Esophagus mucosa (tissue), 1 donor: ENCODE results near the gene OPTN. TPM values are rescaled to one million over a fixed set of nuclear protein-coding genes. Genes with fewer than 3 reads are reported as not detected.
A peak's percentile ranks its signal among the peaks of the same experiment; 100 is the strongest.

Source experiments
- ATAC-seq: fragments of 200-7000 bp; cut with Tn5 transposase; one replicate; pipeline ENCODE4 v1.9.1; 2020
- total RNA-seq: library from RNA; stranded (reverse); gene quantifications from one replicate; pipeline ENCODE4 v1.2.4, GENCODE V29; 2023
- donor health status: DM: yes; HTN: yes; CAD: no.

OPTN gene
- total RNA-seq, 1 donor from 2014 or later = 29.6 TPM

- peak; percentile 63 for ATAC-seq
These were observed 85.0 kb downstream of the OPTN start for GRCh38 chr10:13184730-13185514.

- no peak for ATAC-seq
These were observed 87.2 kb downstream of the OPTN start for GRCh38 chr10:13187135-13187534.

Other genes starting within 250 kb of the OPTN start
- gene CCDC3, start 98.5 kb upstream of the OPTN start, total RNA-seq = 4.3 TPM
- 5.9 TPM for gene MCM10, start 61.4 kb downstream of the OPTN start, total RNA-seq
- not detected for gene UCMA, start 134.2 kb downstream of the OPTN start, total RNA-seq
- 5.7 TPM for gene PHYH, start 199.9 kb downstream of the OPTN start, total RNA-seq
- 31.4 TPM for gene SEPHS1, start 248.1 kb downstream of the OPTN start, total RNA-seq